Suprapubic skin (tissue), 4 donors: ENCODE data around the gene ELMO1. TPM values are rescaled to one million over a fixed set of nuclear protein-coding genes. Genes with fewer than 3 reads are reported as not detected.

Source experiments
- DNase-seq, 2 donors: peaks; one replicate each; pipeline ENCODE4 v3.0.0-alpha.2; 2019; ENCODE audit warnings: low spot score in 2 of 2
- H3K27ac ChIP-seq: fragments of 200-600 bp; sonication (generic); one replicate; pipeline ENCODE4 v1.5.1; 2019
- H3K27me3 ChIP-seq: fragments of 200-600 bp; sonication (generic); one replicate; pipeline ENCODE4 v1.5.1; 2019
- H3K36me3 ChIP-seq: fragments of 200-600 bp; sonication (generic); one replicate; pipeline ENCODE4 v1.5.1; 2019
- H3K4me1 ChIP-seq: fragments of 200-600 bp; sonication (generic); one replicate; pipeline ENCODE4 v1.5.1; 2019
- H3K4me3 ChIP-seq: fragments of 200-600 bp; sonication (generic); one replicate; pipeline ENCODE4 v1.5.1; 2019; ENCODE audit warnings: mild to moderate bottlenecking
- H3K9me3 ChIP-seq: fragments of 200-600 bp; sonication (generic); one replicate; pipeline ENCODE4 v1.5.1; 2019
- CTCF ChIP-seq, 2 donors: fragments of 200-600 bp in 1 of 2; fragments of 450-650 bp in 1 of 2; sonication (generic) in 1 of 2; IDR thresholded peaks; one replicate each; pipeline ENCODE4 v1.5.1; 2016 to 2019; ENCODE audit warnings: antibody characterized with exemption in 2 of 2, mild to moderate bottlenecking in 1 of 2, moderate library complexity in 1 of 2
- EP300 ChIP-seq: sonication (generic); formaldehyde crosslinking; IDR thresholded peaks from one replicate; pipeline ENCODE4 v1.6.1; 2017; ENCODE audit warnings: antibody characterized with exemption
- POLR2A ChIP-seq, 2 donors: fragments of 450-650 bp; IDR thresholded peaks; one replicate each; pipeline ENCODE4 v1.6.1; 2017; ENCODE audit warnings: antibody characterized with exemption in 2 of 2, mild to moderate bottlenecking in 2 of 2, moderate library complexity in 2 of 2
- POLR2AphosphoS5 ChIP-seq, 3 donors: sonication (generic); formaldehyde crosslinking; IDR thresholded peaks; one replicate each; pipeline ENCODE4 v1.6.1; 2017; ENCODE audit warnings: antibody characterized with exemption in 3 of 3
- WGBS: methylation state at CpG from one replicate; pipeline ENCODE4 v1.1.5; 2018; 5-methylcytosine and 5-hydroxymethylcytosine counted together
- total RNA-seq, 4 donors: library from RNA; depleted of rRNA; stranded (reverse); fragments of >200 nt; gene quantifications; one replicate each; pipeline ENCODE4 v1.1.0, GENCODE V29; 2016

The ELMO1 gene
- total RNA-seq, 4 donors from 2014 or later: 9.8 to 49.6 (median 22.2) TPM

GRCh38 chr7:37119296-37119860 is 329.3 kb downstream of the ELMO1 start:
- DNase-seq: no peak
- no peaks in the 10 kb centered on the region for H3K36me3 ChIP-seq
- no peaks in the 10 kb centered on the region for H3K4me1 ChIP-seq
- no peaks in the 10 kb centered on the region for H3K27me3 ChIP-seq
- no peak overlapping the region for H3K27ac ChIP-seq
- H3K9me3 ChIP-seq: no peaks in the 10 kb centered on the region
- no peak overlapping the region for H3K4me3 ChIP-seq
- TF ChIP-seq CTCF (IDR thresholded peaks at IDR 0.05) (no peak), POLR2A (IDR thresholded peaks at IDR 0.05) (no peak), POLR2AphosphoS5 (IDR thresholded peaks at IDR 0.05) (no peak), EP300 (no peak)
- 79% methylated on average over 2 of the region's 2 CpGs for WGBS

- Histone ChIP-seq H3K27ac (no peak overlapping the region), H3K4me3 (no peak overlapping the region), H3K4me1 (no peaks in the 10 kb centered on the region), H3K9me3 (no peaks in the 10 kb centered on the region), H3K36me3 (no peaks in the 10 kb centered on the region), H3K27me3 (no peaks in the 10 kb centered on the region)
- no peak for TF ChIP-seq CTCF (IDR thresholded peaks at IDR 0.05)
- TF ChIP-seq POLR2AphosphoS5 (IDR thresholded peaks at IDR 0.05): no peak
- TF ChIP-seq EP300: no peak
- TF ChIP-seq POLR2A (IDR thresholded peaks at IDR 0.05): no peak
- WGBS: 82% methylated on average over 6 of the region's 6 CpGs
- DNase-seq: no peak
These were observed 330.7 kb downstream of the ELMO1 start for GRCh38 chr7:37118004-37118403.

- Histone ChIP-seq H3K27ac (no peak overlapping the region), H3K36me3 (no peaks in the 10 kb centered on the region), H3K9me3 (no peaks in the 10 kb centered on the region), H3K4me1 (no peaks in the 10 kb centered on the region), H3K4me3 (no peak overlapping the region), H3K27me3 (no peaks in the 10 kb centered on the region)
- DNase-seq: no peak
- TF ChIP-seq POLR2AphosphoS5 (IDR thresholded peaks at IDR 0.05): no peak
- no peak for TF ChIP-seq EP300
- TF ChIP-seq CTCF (IDR thresholded peaks at IDR 0.05): no peak
- TF ChIP-seq POLR2A (IDR thresholded peaks at IDR 0.05): no peak
- WGBS: 72% methylated on average over 4 of the region's 4 CpGs
These were observed 331.4 kb downstream of the ELMO1 start for GRCh38 chr7:37117292-37117691.

GRCh38 chr7:37116093-37116701 is 332.5 kb downstream of the ELMO1 start:
- Histone ChIP-seq H3K36me3 (no peaks in the 10 kb centered on the region), H3K27me3 (no peaks in the 10 kb centered on the region)
- WGBS: 93% methylated on average over 1 of the region's 1 CpG

More at GRCh38 chr7:37116093-37116701, 332.5 kb downstream of the ELMO1 start:
- no peak for DNase-seq
- no peak for TF ChIP-seq EP300
- no peak for TF ChIP-seq CTCF (IDR thresholded peaks at IDR 0.05)
- TF ChIP-seq POLR2A (IDR thresholded peaks at IDR 0.05): no peak
- no peak for TF ChIP-seq POLR2AphosphoS5 (IDR thresholded peaks at IDR 0.05)
- Histone ChIP-seq H3K27ac (no peak overlapping the region), H3K4me3 (no peak overlapping the region), H3K4me1 (no peaks in the 10 kb centered on the region), H3K9me3 (no peaks in the 10 kb centered on the region)
